ENCODE results near the gene TAS2R3.

The TAS2R3 gene

GRCh38 chr7:141785706-141786552 is 22.0 kb downstream of the TAS2R3 start:
- no peak for DNase-seq (ENCODE audit: extremely low read depth in 1 of 2, low read depth in 1 of 2)

GRCh38 chr7:141788296-141788695 is 24.4 kb downstream of the TAS2R3 start:
- no peak for DNase-seq (ENCODE audit: extremely low read depth in 1 of 2, low read depth in 1 of 2)

DNA sequence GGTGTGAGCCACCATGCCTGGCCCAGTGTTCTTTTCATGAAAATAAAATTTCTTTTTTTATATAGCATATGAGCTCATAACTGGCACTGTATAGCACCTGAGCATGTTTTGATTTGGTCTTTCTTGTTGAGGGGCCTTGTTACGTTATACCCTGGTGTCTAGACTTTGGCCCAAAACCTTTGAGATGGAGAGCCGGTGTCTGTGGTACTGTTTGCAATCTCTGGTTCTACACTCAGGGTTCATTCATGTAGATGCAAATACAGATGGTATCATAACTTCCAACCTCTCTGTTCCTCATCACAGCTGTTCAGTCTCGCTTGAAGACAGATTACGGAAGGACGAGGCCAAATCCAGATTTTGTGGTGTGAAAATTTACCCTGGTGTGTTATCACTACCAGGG is 26.0 kb downstream of the TAS2R3 start, which contains the start of gene TAS2R5:
Gene TAS2R5 (plus strand): TSS at position 301 of the 400 bp plus-strand sequence. CDS start 145 bp downstream, outside the sequence.
- DNase-seq (ENCODE audit: extremely low read depth in 1 of 2, low read depth in 1 of 2), result no peak

DNA sequence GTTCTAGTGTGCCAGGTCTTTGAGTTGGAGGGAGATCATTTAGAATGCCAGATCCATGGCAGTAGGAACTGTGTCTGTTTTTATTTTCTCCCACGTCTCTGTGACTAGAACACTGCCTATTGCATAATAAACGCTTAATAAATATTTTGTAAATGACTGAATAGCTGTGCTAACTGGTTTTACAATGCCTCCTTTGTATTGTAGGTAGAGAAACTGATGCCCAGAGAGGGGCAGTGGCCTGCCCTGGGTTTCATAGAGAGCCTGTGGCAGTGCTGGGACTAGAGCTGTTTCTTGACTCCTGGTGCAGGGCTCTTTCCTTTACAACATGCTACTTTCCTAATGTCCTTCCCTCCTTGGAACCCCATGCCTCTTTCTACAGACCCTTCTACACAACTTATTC is 28.6 kb downstream of the TAS2R3 start:
- no peak for DNase-seq (ENCODE audit: extremely low read depth in 1 of 2, low read depth in 1 of 2)
